HG02970 (cell line): ENCODE measurements around the gene SYT1.

ENCODE experiments used
- ATAC-seq: cut with Tn5 transposase; IDR thresholded peaks from one replicate; pipeline ENCODE4 v1.9.1; 2021; ENCODE audit warnings: mild to moderate bottlenecking, moderate library complexity, moderate number of reproducible peaks; ENCODE audit not compliant: unreplicated experiment, low FRiP score

SYT1 gene

DNA sequence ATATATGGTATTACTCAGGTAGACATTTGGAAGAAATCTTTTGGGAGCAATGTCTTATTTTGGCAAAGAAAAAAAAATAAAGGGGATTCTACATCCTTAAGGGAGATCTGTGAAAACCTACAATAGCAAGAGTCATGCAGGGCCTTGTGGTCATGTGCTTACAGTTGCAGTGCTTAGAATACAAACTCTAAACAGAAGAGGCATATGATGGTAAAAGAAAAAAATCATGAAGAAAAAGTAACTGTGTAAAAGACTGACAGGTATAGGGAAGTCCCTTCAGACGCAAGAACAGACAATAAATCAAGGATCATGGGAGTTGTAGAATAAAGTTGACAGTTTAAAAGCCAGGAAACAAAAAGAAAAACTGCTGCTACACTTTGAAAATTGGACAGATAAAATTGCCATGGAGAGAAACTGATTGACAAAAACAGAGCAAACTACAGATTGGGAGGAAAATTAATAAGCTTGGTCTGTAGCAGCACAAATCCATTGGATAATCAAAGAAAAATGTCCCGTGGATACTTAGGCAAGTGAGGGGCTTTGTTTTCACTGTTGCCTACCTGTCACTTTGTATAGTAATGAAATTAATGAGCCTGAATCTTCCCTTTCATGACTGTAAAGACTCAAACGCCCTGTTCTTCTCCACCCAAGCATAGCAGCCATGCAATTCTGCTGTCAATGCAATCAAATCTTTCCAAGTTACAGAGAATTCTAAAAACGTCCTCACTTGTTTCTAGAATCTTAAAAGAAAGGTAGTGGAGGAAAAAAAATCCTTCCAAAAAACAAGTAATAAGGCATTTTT is 402.0 kb downstream of the SYT1 start:
- ATAC-seq, result no peak

DNA sequence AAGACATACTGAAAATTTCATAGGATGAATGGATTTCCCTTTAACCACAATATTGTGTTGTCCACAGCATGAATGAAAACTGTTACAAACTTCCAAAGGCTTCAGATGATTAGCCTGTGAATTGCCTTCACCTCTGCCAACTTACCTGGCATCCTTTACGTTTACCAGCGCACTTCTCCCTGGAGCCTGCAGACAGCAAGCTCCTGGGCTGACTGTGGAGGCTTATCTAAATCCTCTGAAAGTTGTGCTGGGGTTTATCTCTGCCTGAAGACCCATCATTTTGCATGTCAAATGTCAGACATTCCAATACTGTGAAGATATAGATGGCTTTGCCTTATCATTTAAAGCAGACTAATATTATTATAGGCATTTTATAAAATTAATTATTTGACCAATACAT is 403.0 kb downstream of the SYT1 start:
- no peak for ATAC-seq

DNA sequence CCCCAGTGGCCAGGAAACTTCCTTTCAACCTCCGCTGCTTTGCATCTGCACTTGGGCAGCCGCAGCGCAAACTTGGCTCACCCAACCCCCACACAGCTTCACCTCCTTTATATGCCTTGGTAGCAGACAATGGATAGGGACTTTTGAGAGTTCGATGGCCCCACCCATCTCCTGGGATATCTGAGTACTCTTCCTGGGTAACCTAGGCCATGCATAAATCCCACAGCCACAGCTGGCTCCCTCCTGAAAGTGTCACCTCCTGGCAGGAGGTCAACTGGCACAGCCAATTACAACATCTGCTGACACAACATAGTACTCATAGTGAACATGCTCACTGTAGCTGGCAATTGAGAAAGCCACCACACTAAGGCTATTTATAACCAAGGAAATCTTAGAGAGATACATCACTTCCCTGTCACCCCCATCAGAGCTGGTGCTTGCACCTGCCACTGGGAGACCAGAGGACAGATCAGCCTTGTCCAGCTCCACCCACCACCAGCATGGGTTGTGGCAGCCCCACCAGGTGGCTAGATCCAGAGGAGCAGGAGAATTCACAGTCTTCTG is 410.0 kb downstream of the SYT1 start:
- ATAC-seq, result no peak

DNA sequence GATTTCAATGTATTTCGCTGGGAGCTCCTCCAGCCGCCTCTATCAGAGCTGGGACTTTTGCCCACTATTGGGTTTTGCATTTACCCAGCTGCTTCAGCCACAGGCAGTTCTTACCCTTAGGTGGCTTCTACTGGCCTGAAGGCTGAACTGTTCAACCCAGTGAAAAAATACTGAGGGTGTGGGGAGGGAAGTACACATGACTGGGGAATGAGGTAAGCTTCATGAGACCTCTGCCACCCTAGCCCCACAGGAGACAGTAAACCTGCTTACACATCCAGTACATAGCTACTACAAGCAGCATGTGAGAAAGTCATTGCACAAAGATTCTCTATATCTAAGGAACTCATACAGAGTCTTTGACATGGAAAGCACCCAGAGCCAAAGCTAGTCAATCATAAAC is 411.1 kb downstream of the SYT1 start:
- ATAC-seq, result no peak

DNA sequence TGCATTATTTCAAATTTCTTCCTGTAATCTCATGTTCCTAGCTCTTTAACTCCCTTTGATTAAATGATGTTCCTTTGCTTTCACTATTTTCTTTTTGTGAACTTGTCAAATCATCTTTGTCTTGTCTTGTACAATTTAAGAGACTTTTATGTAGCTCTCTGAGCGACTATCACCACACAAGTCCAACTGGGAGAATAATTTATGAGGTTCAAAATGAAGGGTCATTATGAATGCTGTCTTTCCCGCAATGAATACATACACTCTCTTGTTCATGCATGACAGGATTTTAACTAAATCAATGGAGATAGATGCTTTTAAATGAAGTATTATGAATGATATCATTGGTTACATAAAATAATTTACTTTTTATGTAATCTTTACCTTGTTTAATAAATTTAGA is 418.8 kb downstream of the SYT1 start:
- no peak for ATAC-seq

DNA sequence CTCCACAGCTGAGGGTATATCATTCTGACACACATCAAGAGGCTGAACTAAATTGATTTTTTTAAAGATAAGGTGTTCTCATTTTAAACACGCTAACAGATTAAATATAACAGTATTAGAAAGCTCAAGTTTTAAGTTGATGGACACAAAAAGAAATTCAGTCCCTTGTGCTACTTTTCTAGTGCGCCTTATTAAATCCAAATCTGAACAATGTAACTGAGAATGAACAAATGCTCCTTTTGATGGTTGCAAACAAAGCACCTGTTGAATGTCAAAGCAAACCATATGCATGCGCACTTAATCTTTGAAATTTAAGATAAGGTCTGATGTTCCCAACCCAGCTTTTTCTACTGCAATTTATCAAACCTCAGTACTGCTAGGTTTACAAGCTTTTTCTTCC is 424.3 kb downstream of the SYT1 start:
- no peak for ATAC-seq

DNA sequence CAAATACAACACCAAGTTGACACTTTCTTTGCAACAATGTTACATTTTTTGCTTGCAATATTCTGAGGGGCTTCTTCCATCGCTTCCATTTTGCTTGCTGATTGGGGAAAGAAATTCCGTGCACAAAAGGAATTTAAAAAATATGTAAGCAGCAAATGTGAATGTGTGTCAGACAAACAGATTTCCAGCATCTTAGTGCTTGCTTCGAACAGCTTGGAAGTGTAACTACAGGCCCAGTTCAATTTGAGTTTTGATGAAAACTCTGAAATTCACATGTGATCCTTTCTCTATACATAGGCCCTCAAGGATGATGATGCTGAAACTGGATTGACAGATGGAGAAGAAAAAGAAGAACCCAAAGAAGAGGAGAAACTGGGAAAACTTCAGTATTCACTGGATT is 427.1 kb downstream of the SYT1 start:
- ATAC-seq, result no peak

DNA sequence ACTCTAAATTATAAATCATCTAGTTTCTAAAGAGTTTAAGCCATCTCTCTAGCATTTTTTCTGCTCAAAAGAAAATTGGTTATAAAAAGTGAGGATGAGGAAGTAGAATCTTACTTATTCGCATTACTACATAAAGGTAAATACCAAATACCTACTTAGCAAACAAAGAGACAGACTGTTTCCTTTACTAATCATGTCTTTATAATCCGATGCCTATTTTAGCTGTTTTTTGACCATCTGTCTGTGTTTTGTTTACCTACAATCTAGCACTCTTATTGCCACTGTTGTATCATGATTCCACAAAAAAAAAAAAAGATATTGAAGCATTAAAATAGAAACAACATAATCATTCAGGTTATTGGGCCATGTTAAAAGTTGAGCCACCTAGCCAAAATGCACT is 430.0 kb downstream of the SYT1 start:
- ATAC-seq, result no peak

DNA sequence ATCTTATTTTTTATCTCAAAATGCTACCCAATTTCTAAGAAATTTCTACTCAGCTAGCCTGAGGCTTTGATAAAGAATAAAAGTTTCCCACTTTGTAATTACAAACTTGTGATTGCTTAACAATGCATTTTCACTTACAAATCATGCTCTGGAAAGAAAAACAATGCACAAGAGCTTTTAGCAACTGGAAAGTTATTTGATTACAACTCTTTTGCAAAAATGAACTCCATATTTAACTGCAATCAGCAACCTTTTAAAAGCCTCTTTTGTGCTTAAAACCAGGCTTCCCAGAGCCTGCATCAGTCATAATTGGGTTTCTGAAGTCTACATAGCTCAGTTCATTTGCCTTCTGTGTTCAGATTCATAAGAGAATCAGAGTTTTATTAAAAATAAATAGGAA is 431.0 kb downstream of the SYT1 start:
- ATAC-seq, result no peak

DNA sequence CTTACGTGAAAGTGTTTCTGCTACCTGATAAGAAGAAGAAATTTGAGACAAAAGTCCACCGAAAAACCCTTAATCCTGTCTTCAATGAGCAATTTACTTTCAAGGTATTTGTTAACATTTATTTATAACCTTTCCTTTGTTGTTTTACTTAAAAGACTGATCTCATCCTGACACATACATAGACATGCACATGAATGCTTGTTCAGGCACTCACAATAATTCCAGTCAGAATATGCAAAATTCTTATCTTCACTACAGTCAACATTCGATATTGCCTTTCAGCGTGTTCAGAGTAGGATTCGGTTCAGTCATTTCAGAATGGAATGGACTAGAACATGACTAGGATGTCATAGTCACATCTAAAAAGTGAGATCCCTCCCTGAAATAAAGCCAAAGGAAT is 431.6 kb downstream of the SYT1 start:
- ATAC-seq, result no peak

DNA sequence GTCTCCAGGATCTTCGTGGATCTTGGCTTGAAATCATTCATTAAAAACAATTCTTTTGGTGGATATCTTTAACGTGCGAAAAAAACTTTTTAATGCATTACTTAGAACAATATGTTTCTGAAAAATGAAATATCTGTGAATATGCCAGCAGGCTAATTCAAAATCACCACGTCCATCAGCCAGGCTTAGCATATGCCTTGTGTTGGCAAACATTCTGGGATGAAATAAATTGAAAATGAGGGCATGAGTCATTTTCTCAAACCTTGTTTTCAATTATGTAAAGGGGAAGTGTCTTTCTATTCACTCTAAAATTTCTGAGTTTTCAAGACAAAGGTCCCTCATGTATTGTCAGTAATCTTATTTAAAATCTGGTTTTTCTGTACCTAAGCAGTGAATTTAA is 432.3 kb downstream of the SYT1 start:
- no peak for ATAC-seq

DNA sequence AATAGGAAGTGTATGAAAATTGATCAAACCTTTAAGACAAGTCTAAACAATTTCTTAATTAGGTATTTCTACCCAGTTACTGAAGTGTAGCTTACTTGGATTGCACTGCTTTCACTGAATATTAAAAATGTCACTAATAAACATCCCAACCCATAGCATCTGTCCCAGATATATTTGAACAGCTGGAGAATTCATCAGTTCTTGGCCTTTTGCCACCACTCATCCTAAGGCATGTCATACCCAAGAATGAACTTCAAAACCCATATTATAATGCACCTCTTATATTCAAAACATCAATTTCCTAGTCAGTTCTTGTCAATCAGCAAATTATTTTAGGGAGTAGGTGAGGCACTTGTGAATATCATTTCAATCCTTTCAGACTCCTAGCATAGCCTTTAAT is 433.9 kb downstream of the SYT1 start:
- no peak for ATAC-seq

DNA sequence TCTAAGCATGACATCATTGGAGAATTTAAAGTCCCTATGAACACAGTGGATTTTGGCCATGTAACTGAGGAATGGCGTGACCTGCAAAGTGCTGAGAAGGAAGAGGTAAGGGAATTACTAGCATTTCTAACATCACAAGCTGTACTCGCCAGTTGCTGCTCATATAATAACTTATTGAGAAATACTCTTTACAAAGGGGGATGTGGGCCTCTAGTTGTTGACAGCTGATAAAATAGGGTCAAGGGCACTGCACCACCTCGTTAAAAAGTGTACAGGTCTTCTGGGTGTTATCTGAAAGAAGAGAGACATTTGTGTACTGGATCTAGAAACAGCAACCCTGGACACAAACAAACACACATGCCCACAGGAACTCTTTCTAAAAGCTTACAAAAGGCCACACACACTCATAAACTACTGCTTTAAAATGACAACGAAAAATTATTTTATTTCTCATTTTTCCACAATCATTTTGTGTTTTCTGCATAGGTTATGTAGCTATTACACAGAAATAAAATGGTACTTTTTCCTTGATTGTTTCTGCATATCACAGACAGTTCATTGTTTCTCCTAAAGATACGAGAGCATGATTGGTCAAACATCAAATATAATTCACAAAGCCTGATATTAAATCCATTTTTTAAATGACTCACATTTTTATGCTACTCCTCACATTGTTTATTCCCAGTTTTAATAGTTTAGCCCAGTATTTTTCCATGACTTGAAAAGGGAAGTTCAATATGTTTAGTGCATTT is 435.0 kb downstream of the SYT1 start:
- ATAC-seq, result no peak

DNA sequence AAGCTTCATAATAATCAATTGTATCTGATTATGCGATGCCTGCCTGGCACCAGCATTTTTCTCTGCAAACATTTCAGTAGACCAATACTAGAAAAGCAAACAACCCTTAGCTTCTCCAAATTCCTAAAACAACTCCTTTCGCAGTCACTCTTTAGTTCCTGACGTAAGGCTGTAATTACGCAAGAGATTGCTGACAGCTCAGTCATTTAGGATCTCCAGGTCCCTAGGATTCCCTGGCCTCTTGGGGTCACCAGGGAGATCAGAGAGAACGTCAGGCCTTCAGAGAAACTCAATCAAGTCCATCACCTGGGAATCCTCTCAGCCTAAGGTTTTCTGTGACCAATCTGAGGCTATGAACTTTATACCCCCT is 435.6 kb downstream of the SYT1 start:
- ATAC-seq, result no peak

DNA sequence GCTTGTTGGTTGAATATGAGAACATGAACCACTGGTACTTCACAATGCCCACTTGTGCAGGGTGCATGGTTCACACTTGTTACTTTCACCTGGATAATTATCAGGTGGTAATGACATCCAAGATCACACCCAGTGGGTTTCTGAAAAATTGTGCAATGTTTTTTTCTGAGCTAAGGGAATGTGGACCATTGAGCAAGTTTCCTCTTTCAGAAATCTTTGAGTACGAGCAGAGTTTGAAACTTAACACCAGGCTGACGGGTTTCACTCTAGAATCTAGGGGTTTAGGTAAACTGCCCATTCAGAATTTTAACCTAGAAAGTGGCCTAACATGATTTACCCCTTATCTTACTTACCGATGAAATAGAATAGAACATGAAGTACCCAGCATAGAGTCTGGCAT is 436.6 kb downstream of the SYT1 start:
- ATAC-seq, result no peak

DNA sequence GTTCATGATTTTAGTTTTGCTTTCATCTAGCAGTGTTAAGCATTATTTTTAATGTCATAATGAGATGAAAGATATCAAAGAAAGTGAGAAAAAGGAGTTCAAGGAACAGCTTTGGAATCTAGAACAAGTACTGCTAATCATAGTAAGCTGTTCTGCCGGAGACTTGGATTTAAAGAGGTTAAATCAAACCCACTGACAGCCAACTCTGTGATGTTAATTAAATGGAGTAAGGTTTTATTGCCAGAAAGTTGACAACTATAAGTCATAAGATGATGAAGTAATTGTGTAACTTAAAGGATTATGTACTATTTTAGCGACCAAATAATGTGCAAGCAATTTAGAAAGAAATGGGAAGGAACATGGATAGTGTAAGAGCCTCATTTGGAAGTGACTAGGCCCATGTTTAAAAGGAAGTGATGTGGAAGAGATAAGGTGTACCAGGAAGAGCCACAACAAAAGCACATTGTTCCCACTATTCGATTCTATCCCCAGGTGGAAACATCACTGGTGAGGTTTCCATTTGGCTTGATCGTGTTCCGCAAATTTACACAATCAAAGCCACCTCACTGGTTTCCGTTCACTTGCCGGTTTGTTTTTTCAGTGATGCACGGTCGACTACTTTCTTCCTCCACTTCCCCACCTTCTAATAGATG is 437.7 kb downstream of the SYT1 start:
- ATAC-seq, result no peak

DNA sequence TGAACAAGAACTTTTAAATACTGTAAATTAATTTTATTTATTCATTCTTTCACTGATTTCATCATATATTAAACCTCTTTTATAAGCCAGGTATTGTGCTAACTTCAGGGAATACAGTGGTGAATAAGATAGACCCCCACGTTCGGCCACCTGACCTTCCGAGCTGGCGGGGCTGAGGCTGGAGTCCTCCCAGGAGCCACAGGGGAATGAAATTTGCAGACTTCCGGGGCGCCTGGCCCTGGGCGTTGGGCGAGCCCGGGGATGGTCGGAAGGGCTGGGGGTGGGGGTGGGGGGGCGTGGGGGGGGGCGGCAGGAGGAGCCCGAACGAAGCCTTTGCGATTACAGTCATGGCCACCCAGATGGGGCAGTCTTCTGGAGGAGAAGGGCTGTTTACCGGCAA is 442.8 kb downstream of the SYT1 start:
- no peak for ATAC-seq

DNA sequence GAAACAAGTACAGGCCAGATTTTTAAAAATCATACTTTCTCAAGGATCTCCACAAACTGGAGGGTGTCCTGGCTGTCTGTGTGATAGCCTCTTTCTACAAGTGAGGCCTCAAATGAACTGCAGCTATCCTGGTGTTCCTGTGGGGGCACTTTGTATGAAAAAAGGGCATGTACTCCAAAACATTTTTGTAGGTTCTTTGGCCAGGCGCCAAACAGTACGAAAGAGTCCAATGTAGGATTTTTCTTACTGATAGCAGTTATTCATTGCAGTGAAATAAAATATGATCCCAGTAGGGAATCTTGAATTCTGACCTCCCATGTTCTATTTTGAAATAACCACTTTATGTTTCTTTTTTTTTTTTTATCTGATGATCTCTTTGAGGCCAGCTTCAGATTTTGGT is 444.5 kb downstream of the SYT1 start:
- ATAC-seq, result no peak

DNA sequence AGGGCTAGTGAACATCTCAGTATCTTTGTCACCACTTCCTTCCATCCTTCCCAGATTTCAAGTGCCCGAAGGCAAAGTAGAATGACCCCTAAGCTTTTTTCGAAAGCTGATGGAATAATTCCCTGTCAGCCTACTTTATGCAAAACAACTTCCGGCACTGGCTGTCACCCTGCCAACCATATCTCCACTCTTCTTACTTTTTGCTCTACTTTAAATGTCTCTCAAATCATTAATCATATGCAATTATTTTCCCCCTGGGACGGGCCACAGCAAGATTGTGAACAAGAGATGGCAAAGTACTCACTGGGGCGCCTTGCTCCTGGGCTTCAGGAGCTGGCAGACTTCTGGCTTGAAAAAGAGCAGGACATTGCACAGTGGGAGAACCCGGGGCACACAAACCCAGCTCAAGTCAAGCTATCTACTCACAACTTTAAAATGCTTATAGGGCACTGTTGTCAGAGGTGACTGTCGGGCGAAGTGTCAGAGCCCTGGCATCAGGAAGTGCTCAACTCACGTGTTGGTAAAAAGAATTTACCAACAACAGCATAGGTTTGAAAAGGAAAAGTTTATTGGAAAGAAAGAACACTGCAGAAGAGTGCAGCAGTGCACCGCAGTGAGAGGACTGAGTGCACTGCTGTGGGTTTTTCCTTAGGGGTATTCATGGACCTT is 452.7 kb downstream of the SYT1 start:
- no peak for ATAC-seq

DNA sequence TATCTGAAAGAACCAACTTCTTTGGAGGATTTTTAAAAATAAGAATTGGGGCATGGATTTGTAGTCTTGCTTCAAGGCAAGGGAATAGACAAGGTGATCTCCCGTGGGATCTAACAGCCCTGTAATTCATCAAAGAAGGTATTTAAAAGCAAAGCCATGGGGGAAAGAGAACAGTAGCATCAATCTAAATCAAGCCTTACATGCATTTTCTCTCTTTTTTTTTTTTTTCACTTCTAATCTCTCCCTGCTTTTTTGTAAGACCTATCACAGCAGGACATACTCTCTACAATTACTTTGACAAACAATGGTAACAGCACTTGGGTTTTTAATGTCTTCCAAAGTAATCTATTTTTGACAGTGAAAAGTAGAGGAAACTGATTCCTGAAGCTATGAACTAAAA is 458.3 kb downstream of the SYT1 start:
- ATAC-seq, result no peak

DNA sequence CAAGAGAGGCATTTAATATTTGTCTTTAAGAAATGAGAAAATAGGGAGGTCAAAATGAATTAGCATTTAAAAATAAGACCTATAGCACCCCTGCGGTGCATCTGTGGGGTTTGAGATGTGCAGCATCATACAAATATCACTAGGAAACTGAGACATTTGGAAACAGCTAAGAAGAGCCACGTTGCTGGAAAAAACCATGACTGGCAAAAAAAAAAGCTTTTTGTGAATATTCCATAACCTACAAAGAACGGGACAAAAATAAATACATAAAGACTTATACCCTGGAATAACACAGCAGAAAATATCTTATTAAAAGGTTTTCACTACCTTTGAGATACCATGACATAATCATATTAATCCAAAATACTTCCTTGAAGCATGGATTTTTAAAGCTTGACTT is 460.0 kb downstream of the SYT1 start:
- ATAC-seq, result no peak
